ENCODE data around the gene DACT3. TPM values are rescaled to one million over a fixed set of nuclear protein-coding genes. Genes with fewer than 3 reads are reported as not detected.

The DACT3 gene
- total and polyA plus RNA-seq, 11 donors, result 2.4 to 23.4 (median 14.2) TPM

DNA sequence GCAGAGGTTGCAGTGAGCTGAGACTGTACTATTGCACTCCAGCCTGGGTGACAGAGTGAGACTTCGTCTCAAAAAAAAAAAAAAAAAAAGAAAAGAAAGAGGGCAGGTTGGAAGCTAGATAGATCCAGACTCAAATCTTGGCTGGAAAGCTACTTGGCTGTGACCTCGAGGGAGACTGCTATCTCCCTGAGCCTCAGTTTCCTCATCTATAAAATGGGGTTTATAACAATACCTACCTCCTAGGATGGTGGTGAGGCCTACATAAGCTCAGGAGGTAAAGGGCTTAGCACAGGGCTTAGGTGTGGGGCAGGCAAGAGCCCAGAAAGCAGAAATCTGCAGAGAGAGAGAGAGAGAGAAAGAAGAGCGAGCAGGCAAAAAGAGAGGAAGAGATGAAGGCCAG is 24.2 kb upstream of the DACT3 start:
- intact Hi-C loops (cut with DNase I), result no loop called here
- DNase-seq (no peak), ATAC-seq (no peak)
- TF ChIP-seq POLR2A (IDR thresholded peaks at IDR 0.05) (no peak), CTCF (IDR thresholded peaks at IDR 0.05) (no peak)
- Histone ChIP-seq H3K4me1 (no peaks in the 10 kb centered on the region), H3K27ac (no peak overlapping the region), H3K9me3 (no peaks in the 10 kb centered on the region), H3K27me3 (no peaks in the 10 kb centered on the region), H3K4me3 (no peak overlapping the region), H3K36me3 (peaks cover 0 to 100% (median 99%) of the 10 kb centered on the region in 9 donors)
- WGBS, 4 donors, result 73 to 94% (median 84%) methylated on average over 3 of the region's 3 CpGs

- H3K27ac ChIP-seq, result no peak overlapping the region
- H3K27me3 ChIP-seq, result no peaks in the 10 kb centered on the region
- WGBS, 4 donors, result 84 to 92% (median 87%) methylated on average over 17 to 26 of the region's 26 CpGs
- no peaks in the 10 kb centered on the region for H3K9me3 ChIP-seq
- ATAC-seq (peak in 2 of 4 donors; percentile 34 to 51), DNase-seq (no peak)
- intact Hi-C loops (cut with DNase I), result no loop called here
- no peaks in the 10 kb centered on the region for H3K4me1 ChIP-seq
- H3K4me3 ChIP-seq, result no peak overlapping the region
- H3K36me3 ChIP-seq, result peaks cover 0 to 99% (median 98%) of the 10 kb centered on the region in 9 donors
- TF ChIP-seq CTCF (IDR thresholded peaks at IDR 0.05) (no peak), POLR2A (IDR thresholded peaks at IDR 0.05) (no peak)
Observed at GRCh38 chr19:46678110-46678732, 17.2 kb upstream of the DACT3 start.

DNA sequence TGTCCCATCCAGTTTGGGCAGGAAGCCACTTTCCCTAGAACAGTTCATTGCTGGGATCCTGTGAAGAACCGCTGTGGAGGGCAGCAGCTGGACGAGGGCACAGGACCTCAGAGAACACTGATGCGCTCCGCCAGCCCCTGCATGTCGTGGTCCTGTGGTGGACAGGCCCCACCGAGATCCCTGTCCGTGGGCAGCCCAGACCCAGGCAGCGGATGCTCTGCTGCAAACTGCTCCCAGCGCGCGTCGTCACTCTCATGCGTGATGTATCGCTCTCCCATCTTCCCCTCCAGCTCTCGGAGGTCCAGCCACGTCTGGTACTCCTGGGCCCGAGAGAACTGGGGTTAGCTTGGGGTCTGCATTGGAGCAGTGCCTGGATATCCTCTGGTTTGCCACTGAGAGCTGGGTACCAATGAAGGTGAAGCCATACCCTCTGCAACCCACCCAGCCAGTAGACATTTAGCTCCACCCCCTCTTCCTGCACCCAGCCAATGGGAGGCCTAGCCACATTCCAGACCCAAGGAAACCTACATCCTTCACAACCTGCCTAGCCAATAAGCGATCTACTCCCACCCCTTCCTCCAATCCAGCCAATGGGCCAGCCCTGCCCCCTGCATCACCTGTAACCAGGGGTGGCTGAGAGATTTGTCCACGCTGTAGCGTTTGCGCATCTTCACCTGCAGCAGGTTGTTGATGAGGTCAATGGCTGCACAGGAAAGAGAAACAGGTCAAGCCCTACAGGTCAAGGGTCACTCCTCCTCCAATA is 13.6 kb upstream of the DACT3 start:
- Histone ChIP-seq H3K27me3 (no peaks in the 10 kb centered on the region), H3K4me3 (no peak overlapping the region), H3K27ac (no peak overlapping the region), H3K36me3 (peaks cover 0 to 74% (median 66%) of the 10 kb centered on the region in 9 donors), H3K9me3 (no peaks in the 10 kb centered on the region), H3K4me1 (no peaks in the 10 kb centered on the region)
- DNase-seq (no peak), ATAC-seq (peak; percentile 16 to 25 (median 22))
- 92 to 96% (median 94%) methylated on average over 17 to 21 of the region's 21 CpGs for WGBS, 4 donors
- intact Hi-C loops (cut with DNase I), result no loop called here
- TF ChIP-seq POLR2A (IDR thresholded peaks at IDR 0.05) (no peak), CTCF (IDR thresholded peaks at IDR 0.05) (no peak)

DNA sequence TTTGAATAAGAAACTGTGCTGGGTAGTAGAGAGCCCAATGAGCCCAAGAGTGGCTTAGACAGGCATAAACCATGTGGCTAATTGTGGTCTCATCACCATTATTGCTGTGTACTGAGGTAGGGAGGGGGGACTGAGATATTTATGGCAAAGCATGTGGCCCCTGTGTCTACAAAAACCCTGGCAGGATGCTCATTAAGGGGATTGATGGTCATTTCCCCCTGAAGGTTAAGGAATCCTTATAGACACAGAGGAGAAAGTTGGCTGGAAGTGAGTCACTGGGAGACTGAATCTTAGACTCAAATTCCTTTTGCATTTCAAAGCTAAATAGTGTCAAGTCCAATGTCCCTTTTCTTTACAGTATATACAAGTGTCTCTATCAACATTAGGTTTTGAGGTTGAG is 9.8 kb upstream of the DACT3 start:
- Histone ChIP-seq H3K9me3 (no peaks in the 10 kb centered on the region), H3K27ac (no peak overlapping the region), H3K27me3 (no peaks in the 10 kb centered on the region), H3K36me3 (peaks cover 0 to 37% (median 29%) of the 10 kb centered on the region in 9 donors), H3K4me3 (no peak overlapping the region), H3K4me1 (no peaks in the 10 kb centered on the region)
- ATAC-seq (no peak), DNase-seq (no peak)
- intact Hi-C loops (cut with DNase I), result no loop called here
- no peak for TF ChIP-seq POLR2A (IDR thresholded peaks at IDR 0.05)
- TF ChIP-seq CTCF (IDR thresholded peaks at IDR 0.05), result no peak
